ENCODE data around the gene CNN3.

DNA sequence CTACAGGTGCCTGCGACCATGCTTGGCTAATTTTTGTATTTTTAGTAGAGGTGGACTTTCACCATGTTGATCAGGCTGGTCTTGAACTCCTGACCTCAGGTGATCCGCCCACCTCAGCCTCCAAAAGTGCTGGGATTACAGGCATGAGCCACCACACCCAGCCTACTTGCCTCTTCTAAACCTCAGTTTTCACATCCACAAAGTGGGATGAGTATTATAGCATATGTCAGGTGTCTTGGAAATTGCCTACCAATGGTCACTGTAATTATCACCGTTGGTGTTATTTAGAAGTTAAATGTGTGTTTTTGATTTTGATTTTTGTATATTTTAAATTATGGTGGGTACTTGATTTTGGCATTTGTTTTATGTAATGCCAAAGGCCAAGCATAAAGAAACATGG lies 70.0 kb downstream of the CNN3 start:
- TF ChIP-seq, protein P1, sequence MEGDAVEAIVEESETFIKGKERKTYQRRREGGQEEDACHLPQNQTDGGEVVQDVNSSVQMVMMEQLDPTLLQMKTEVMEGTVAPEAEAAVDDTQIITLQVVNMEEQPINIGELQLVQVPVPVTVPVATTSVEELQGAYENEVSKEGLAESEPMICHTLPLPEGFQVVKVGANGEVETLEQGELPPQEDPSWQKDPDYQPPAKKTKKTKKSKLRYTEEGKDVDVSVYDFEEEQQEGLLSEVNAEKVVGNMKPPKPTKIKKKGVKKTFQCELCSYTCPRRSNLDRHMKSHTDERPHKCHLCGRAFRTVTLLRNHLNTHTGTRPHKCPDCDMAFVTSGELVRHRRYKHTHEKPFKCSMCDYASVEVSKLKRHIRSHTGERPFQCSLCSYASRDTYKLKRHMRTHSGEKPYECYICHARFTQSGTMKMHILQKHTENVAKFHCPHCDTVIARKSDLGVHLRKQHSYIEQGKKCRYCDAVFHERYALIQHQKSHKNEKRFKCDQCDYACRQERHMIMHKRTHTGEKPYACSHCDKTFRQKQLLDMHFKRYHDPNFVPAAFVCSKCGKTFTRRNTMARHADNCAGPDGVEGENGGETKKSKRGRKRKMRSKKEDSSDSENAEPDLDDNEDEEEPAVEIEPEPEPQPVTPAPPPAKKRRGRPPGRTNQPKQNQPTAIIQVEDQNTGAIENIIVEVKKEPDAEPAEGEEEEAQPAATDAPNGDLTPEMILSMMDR (IDR thresholded peaks at IDR 0.05): no peak
- TF ChIP-seq POLR2A (IDR thresholded peaks at IDR 0.05): no peak
- no peak for TF ChIP-seq POLR2AphosphoS5 (IDR thresholded peaks at IDR 0.05)

Data from breast epithelium (tissue), 3 donors.